Hippocampal formation (tissue), 2 donors: ENCODE data around the gene CDH22.

Experiments used
- DNase-seq, 2 donors: peaks; one replicate each; lab custom pipeline; 2025; lab: John Stamatoyannopoulos, UW

Gene CDH22

GRCh38 chr20:46343975-46344357, 35.7 kb upstream of the CDH22 start:
- no peak for DNase-seq

GRCh38 chr20:46343348-46343974, 35.2 kb upstream of the CDH22 start:
- no peak for DNase-seq

- no peak for DNase-seq
These were observed 34.4 kb upstream of the CDH22 start for GRCh38 chr20:46342451-46343347.

- no peak for DNase-seq
These were observed 33.7 kb upstream of the CDH22 start for GRCh38 chr20:46342010-46342378.

- DNase-seq: no peak
These were observed 33.0 kb upstream of the CDH22 start for GRCh38 chr20:46341074-46342009.

GRCh38 chr20:46339037-46339436, 30.7 kb upstream of the CDH22 start:
- no peak for DNase-seq

GRCh38 chr20:46336735-46337134, 28.4 kb upstream of the CDH22 start:
- no peak for DNase-seq

GRCh38 chr20:46334303-46334904, 26.1 kb upstream of the CDH22 start:
- DNase-seq: no peak

GRCh38 chr20:46333161-46333991, 25.1 kb upstream of the CDH22 start:
- DNase-seq: no peak

GRCh38 chr20:46332373-46333160, 24.3 kb upstream of the CDH22 start:
- DNase-seq: no peak

- no peak for DNase-seq
These were observed 23.5 kb upstream of the CDH22 start for GRCh38 chr20:46331611-46332361.

- no peak for DNase-seq
These were observed 22.6 kb upstream of the CDH22 start for GRCh38 chr20:46330831-46331371.

GRCh38 chr20:46330072-46330763, 21.9 kb upstream of the CDH22 start:
- DNase-seq: no peak

GRCh38 chr20:46328200-46328882, 20.0 kb upstream of the CDH22 start:
- no peak for DNase-seq

GRCh38 chr20:46327557-46327956, 19.3 kb upstream of the CDH22 start:
- no peak for DNase-seq

GRCh38 chr20:46325789-46326188, 17.5 kb upstream of the CDH22 start:
- DNase-seq: no peak

- DNase-seq: no peak
These were observed 16.8 kb upstream of the CDH22 start for GRCh38 chr20:46324960-46325703.
